Measurements from ENCODE around the gene FYN.

- TF ChIP-seq EZH2 (IDR thresholded peaks at IDR 0.05) (no peak), POLR2AphosphoS5 (IDR thresholded peaks at IDR 0.05; ENCODE audit: borderline replicate concordance, low read depth, low read length) (no peak)
Measured at GRCh38 chr6:111610548-111611172, 262.6 kb downstream of the FYN start.
